RCC 7860 (cell line): ENCODE results near the gene PKP3.
"Not testable (repeated sequence)": the region's sequence is repeated elsewhere in the genome, so short reads cannot be mapped to it uniquely, and the experiment has no call there.

Experiments
- DNase-seq: peaks from one replicate; pipeline ENCODE4 v3.0.0-alpha.2; 2015; ENCODE audit warnings: low spot score
- FAIRE-seq: peaks from 2 replicates; lab custom pipeline; 2012; peaks lifted over from hg19 to GRCh38; lab: Jason Lieb, UNC

The PKP3 gene

GRCh38 chr11:393219-394033 lies 583 bp upstream of the PKP3 start:
- DNase-seq = peak; percentile 57
- no peak for FAIRE-seq

GRCh38 chr11:394858-395655 lies 1.0 kb downstream of the PKP3 start:
- FAIRE-seq (no peak), DNase-seq (no peak)

- DNase-seq = no peak
- FAIRE-seq = no peak
Measured at GRCh38 chr11:395866-396265, 1.9 kb downstream of the PKP3 start.

DNA sequence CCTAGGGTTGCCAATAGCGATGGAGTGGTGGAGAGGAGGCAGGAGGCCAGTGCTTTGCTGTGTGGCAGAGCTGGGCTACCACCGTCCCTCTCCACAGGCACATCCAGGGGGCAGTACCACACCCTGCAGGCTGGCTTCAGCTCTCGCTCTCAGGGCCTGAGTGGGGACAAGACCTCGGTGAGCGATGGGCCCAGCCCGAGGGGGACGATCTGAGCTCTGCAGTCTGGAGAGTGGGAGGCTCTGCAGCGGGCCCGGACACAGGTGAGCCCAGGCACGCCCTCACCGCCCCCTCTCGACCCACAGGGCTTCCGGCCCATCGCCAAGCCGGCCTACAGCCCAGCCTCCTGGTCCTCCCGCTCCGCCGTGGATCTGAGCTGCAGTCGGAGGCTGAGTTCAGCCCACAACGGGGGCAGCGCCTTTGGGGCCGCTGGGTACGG lies 2.5 kb downstream of the PKP3 start:
- FAIRE-seq (no peak), DNase-seq (peak; percentile 8)

GRCh38 chr11:396948-397548 lies 3.0 kb downstream of the PKP3 start:
- DNase-seq = no peak

DNA sequence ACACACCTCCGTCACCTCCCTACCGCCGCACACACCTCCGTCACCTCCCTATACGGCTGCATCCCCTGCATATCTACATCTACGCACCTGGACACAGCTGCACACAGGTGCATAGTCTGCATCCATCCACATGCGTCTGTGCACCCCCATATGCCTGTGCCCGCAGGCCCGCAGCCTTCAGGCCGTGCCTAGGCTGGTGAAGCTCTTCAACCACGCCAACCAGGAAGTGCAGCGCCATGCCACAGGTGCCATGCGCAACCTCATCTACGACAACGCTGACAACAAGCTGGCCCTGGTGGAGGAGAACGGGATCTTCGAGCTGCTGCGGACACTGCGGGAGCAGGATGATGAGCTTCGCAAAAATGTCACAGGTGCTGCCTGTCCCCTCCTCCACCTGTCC lies 4.8 kb downstream of the PKP3 start:
- FAIRE-seq = no peak
- no peak for DNase-seq

More at GRCh38 chr11:396948-397548, 3.0 kb downstream of the PKP3 start:
- FAIRE-seq = no peak

GRCh38 chr11:399731-400211 lies 5.8 kb downstream of the PKP3 start:
- FAIRE-seq (no peak), DNase-seq (no peak)

- DNase-seq (no peak), FAIRE-seq (no peak)
Measured at GRCh38 chr11:400241-400689, 6.3 kb downstream of the PKP3 start.

DNA sequence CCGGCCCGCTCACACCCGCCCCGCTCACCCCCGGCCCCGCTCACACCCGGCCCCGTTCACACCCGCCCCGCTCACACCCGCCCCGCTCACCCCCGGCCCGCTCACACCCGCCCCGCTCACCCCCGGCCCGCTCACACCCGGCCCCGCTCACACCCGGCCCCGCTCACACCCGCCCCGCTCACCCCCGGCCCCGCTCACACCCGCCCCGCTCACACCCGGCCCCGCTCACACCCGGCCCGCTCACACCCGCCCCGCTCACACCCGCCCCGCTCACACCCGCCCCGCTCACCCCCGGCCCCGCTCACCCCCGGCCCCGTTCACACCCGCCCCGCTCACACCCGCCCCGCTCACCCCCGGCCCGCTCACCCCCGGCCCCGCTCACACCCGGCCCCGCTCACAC lies 7.2 kb downstream of the PKP3 start:
- not testable (repeated sequence) for DNase-seq, FAIRE-seq

GRCh38 chr11:403021-403760 lies 9.2 kb downstream of the PKP3 start:
- no peak for FAIRE-seq

GRCh38 chr11:403761-404431 lies 9.9 kb downstream of the PKP3 start:
- FAIRE-seq = no peak
- no peak for DNase-seq

More at GRCh38 chr11:403021-403760, 9.2 kb downstream of the PKP3 start:
- no peak for DNase-seq

- DNase-seq (no peak), FAIRE-seq (no peak)
Measured at GRCh38 chr11:404551-405264, 10.7 kb downstream of the PKP3 start.

GRCh38 chr11:405323-405953 lies 11.4 kb downstream of the PKP3 start:
- FAIRE-seq = no peak

GRCh38 chr11:405954-406795 lies 12.2 kb downstream of the PKP3 start:
- FAIRE-seq (no peak), DNase-seq (no peak)

More at GRCh38 chr11:405323-405953, 11.4 kb downstream of the PKP3 start:
- no peak for DNase-seq

DNA sequence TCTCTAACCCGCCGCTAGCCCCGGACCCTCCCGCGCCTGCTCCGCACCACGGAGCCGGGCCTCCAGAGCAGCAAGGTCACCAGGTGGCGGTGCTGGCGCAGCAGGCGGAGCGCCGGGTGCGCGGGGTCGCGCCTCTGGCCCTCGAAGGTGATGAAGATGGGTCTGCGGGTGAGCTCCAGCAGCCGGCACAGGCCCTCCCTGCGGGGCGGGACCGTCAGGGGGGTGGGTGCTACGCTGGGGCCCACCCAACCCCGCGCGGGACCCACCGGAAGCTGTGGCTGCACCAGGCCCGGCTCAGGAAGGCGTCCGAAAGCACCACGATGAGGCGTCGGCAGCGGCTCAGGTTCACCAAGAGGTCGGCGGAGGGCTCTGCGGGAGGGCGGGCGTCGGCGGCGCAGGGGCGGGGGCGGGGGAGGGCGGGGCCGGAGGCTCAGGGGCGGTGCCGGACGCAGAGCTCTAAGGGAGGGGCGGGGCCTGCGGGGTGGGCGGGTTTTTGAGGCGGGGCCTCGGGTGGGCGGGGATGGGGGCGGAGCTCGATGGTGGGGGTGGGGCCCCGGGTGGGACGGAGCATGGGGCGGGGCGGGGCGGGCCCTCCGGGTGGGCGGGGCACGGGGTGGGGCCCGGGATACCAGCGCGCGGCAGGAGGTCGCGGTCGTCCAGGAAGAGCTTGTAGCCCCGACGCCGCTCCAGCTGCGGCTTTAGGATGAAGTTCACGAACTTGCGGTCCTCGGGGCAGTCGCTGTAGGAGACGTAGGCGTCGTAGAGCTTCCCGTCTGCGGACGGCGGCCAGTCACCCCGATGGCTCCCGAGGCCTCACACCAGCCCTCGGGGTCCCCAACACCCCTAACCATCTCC lies 13.0 kb downstream of the PKP3 start:
- FAIRE-seq (no peak), DNase-seq (peak; percentile 71)

- DNase-seq = no peak
- no peak for FAIRE-seq
Measured at GRCh38 chr11:407651-408123, 13.7 kb downstream of the PKP3 start.
